OCI-LY1 (cell line): ENCODE data around the gene ARIH2.

ENCODE experiments used
- H2AFZ ChIP-seq: fragments of 200-600 bp; sonication (generic), shearing (Covaris generic); 2 replicates; pipeline ENCODE4 v1.6.0; 2014; ENCODE audit warnings: antibody characterized with exemption, mild to moderate bottlenecking, low read length
- H3F3A ChIP-seq: fragments of 200-600 bp; sonication (generic), shearing (Covaris generic); 2 replicates; pipeline ENCODE4 v1.6.0; 2014; ENCODE audit warnings: mild to moderate bottlenecking, antibody characterized with exemption, low read length, moderate library complexity; ENCODE audit not compliant: insufficient read depth
- H3K27ac ChIP-seq: fragments of 200-600 bp; sonication (generic); 2 replicates; pipeline ENCODE4 v1.5.1; 2014; ENCODE audit warnings: low read length, mixed run types, mild to moderate bottlenecking, low read depth; ENCODE audit not compliant: poor library complexity, severe bottlenecking
- H3K27me3 ChIP-seq: fragments of 200-600 bp; sonication (generic); 2 replicates; pipeline ENCODE4 v1.6.0; 2014; ENCODE audit warnings: antibody characterized with exemption, mild to moderate bottlenecking, low read length, moderate library complexity; ENCODE audit not compliant: insufficient read depth
- H3K36me3 ChIP-seq: fragments of 200-600 bp; sonication (generic); 2 replicates; pipeline ENCODE4 v1.6.1; 2014; ENCODE audit warnings: mild to moderate bottlenecking, antibody characterized with exemption, low read length, moderate library complexity, mixed read lengths; ENCODE audit not compliant: insufficient read depth
- H3K4me1 ChIP-seq: fragments of 200-600 bp; sonication (generic); 2 replicates; pipeline ENCODE4 v1.5.1; 2014; ENCODE audit warnings: mild to moderate bottlenecking, low read length, moderate library complexity; ENCODE audit not compliant: insufficient read depth, severe bottlenecking
- H3K4me2 ChIP-seq: fragments of 200-600 bp; sonication (generic), shearing (Covaris generic); 2 replicates; pipeline ENCODE4 v1.6.1; 2014; ENCODE audit warnings: low read length
- H3K4me3 ChIP-seq: fragments of 200-600 bp; sonication (generic); 2 replicates; pipeline ENCODE4 v1.5.1; 2014; ENCODE audit warnings: low read length, low read depth, mild to moderate bottlenecking, mixed read lengths; ENCODE audit not compliant: poor library complexity, severe bottlenecking
- H3K79me2 ChIP-seq: fragments of 200-600 bp; shearing (Covaris generic); 2 replicates; pipeline ENCODE4 v1.6.1; 2016; ENCODE audit warnings: mixed run types, low read length, mixed read lengths; ENCODE audit not compliant: insufficient read depth
- H3K9ac ChIP-seq: fragments of 200-600 bp; sonication (generic), shearing (Covaris generic); 2 replicates; pipeline ENCODE4 v1.6.1; 2014; ENCODE audit warnings: mild to moderate bottlenecking, low read length, mixed read lengths
- H3K9me2 ChIP-seq: fragments of 200-600 bp; sonication (generic), shearing (Covaris generic); 2 replicates; pipeline ENCODE4 v1.6.1; 2014; ENCODE audit warnings: low read depth, mild to moderate bottlenecking, low read length, mixed read lengths
- H3K9me3 ChIP-seq: fragments of 200-600 bp; shearing (Covaris generic); 2 replicates; pipeline ENCODE4 v1.6.1; 2014; ENCODE audit warnings: low read length, mixed read lengths
- H4K20me1 ChIP-seq: fragments of 200-600 bp; sonication (generic), shearing (Covaris generic); 2 replicates; pipeline ENCODE4 v1.6.0; 2016; ENCODE audit warnings: mild to moderate bottlenecking, low read length; ENCODE audit not compliant: insufficient read depth
- EZH2 ChIP-seq: fragments of 200-600 bp; sonication (generic), shearing (Covaris generic); IDR thresholded peaks from 2 replicates; pipeline ENCODE4 v1.8.0; 2017; ENCODE audit warnings: borderline replicate concordance, mixed run types, mild to moderate bottlenecking, antibody characterized with exemption, low read length, moderate library complexity, mixed read lengths
- TF ChIP-seq, protein P1 (sequence below): fragments of 200-600 bp; sonication (generic), shearing (Covaris generic); IDR thresholded peaks from 2 replicates; pipeline ENCODE4 v1.5.1; 2017; ENCODE audit warnings: mild to moderate bottlenecking, antibody characterized with exemption, low read length, moderate library complexity, mixed read lengths

ARIH2 gene

GRCh38 chr3:48934333-48934991 is 15.8 kb downstream of the ARIH2 start:
- H3K36me3 ChIP-seq = peaks cover 84% of the 10 kb centered on the region
- H3K4me2 ChIP-seq = no peak overlapping the region
- H2AFZ ChIP-seq = no peak overlapping the region
- no peaks in the 10 kb centered on the region for H3K9me3 ChIP-seq
- H3K79me2 ChIP-seq = peaks cover 80% of the 10 kb centered on the region
- no peaks in the 10 kb centered on the region for H4K20me1 ChIP-seq
- H3K4me3 ChIP-seq = no peak overlapping the region
- TF ChIP-seq, protein P1, sequence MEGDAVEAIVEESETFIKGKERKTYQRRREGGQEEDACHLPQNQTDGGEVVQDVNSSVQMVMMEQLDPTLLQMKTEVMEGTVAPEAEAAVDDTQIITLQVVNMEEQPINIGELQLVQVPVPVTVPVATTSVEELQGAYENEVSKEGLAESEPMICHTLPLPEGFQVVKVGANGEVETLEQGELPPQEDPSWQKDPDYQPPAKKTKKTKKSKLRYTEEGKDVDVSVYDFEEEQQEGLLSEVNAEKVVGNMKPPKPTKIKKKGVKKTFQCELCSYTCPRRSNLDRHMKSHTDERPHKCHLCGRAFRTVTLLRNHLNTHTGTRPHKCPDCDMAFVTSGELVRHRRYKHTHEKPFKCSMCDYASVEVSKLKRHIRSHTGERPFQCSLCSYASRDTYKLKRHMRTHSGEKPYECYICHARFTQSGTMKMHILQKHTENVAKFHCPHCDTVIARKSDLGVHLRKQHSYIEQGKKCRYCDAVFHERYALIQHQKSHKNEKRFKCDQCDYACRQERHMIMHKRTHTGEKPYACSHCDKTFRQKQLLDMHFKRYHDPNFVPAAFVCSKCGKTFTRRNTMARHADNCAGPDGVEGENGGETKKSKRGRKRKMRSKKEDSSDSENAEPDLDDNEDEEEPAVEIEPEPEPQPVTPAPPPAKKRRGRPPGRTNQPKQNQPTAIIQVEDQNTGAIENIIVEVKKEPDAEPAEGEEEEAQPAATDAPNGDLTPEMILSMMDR = no peak
- no peak for TF ChIP-seq EZH2
- no peaks in the 10 kb centered on the region for H3K9me2 ChIP-seq
- H3K27ac ChIP-seq = no peak overlapping the region
- no peaks in the 10 kb centered on the region for H3K27me3 ChIP-seq
- no peaks in the 10 kb centered on the region for H3K4me1 ChIP-seq
- H3K9ac ChIP-seq = no peak overlapping the region
- no peaks in the 10 kb centered on the region for H3F3A ChIP-seq

- Histone ChIP-seq H3K27ac (no peak overlapping the region), H4K20me1 (no peaks in the 10 kb centered on the region), H3K27me3 (no peaks in the 10 kb centered on the region), H3K79me2 (peaks cover 69% of the 10 kb centered on the region), H3F3A (no peaks in the 10 kb centered on the region), H2AFZ (no peak overlapping the region), H3K4me1 (no peaks in the 10 kb centered on the region), H3K9ac (no peak overlapping the region), H3K9me2 (no peaks in the 10 kb centered on the region), H3K9me3 (no peaks in the 10 kb centered on the region), H3K4me3 (no peak overlapping the region), H3K36me3 (peaks cover 75% of the 10 kb centered on the region), H3K4me2 (no peak overlapping the region)
- TF ChIP-seq, protein P1 = no peak
- TF ChIP-seq EZH2 = no peak
Measured at GRCh38 chr3:48935530-48935929, 16.9 kb downstream of the ARIH2 start.

DNA sequence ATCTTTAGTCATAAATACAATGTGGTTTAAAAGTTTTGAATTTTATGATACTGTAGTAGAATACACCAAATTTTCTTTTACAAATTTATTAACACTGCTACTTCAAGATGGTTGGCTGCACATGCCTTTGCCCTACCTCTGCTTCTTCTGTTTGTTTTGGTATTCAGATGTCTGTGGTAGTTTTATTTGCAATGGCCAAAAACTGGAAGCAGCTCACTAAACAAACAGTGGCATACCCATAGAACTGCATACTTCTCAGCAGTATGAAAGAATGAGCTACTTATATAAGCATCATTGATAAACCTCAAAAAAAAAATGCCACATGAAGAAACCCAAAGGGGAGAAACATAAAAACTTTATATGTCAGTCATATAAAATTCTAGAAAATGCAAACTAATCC is 19.5 kb downstream of the ARIH2 start:
- Histone ChIP-seq H3K27ac (no peak overlapping the region), H3K9ac (no peak overlapping the region), H3K9me3 (no peaks in the 10 kb centered on the region), H4K20me1 (no peaks in the 10 kb centered on the region), H3K4me3 (no peak overlapping the region), H3K4me2 (no peak overlapping the region), H3K27me3 (no peaks in the 10 kb centered on the region), H3K79me2 (peaks cover 50% of the 10 kb centered on the region), H3K36me3 (peaks cover 52% of the 10 kb centered on the region), H3K9me2 (no peaks in the 10 kb centered on the region), H3K4me1 (no peaks in the 10 kb centered on the region), H2AFZ (no peak overlapping the region), H3F3A (no peaks in the 10 kb centered on the region)
- TF ChIP-seq EZH2 = no peak
- TF ChIP-seq, protein P1 = no peak
